Thoracic aorta (tissue), 2 donors: Measurements from ENCODE around the gene CLDN14. TPM values are rescaled to one million over a fixed set of nuclear protein-coding genes. Genes with fewer than 3 reads are reported as not detected.

ENCODE experiments used
- ATAC-seq: fragments of 150-250 bp; one replicate; pipeline ENCODE4 v1.8.0; 2017; ENCODE audit warnings: low read depth; ENCODE audit not compliant: insufficient number of reproducible peaks, low FRiP score
- DNase-seq: peaks from one replicate; pipeline ENCODE4 v3.0.0-alpha.2; 2020; ENCODE audit warnings: low spot score
- H3K27ac ChIP-seq, 2 donors: fragments of 200-600 bp; sonication (generic); 1 replicate in 1 of 2; 2 replicates in 1 of 2; pipeline ENCODE4 v1.5.1; 2016; ENCODE audit warnings: mild to moderate bottlenecking in 2 of 2, moderate library complexity in 2 of 2
- H3K27me3 ChIP-seq: fragments of 200-600 bp; sonication (generic); replicated peaks from 2 replicates; pipeline ENCODE4 v1.6.0; 2016; ENCODE audit warnings: mild to moderate bottlenecking; ENCODE audit not compliant: insufficient read depth
- H3K36me3 ChIP-seq: fragments of 200-600 bp; sonication (generic); one replicate; pipeline ENCODE4 v1.5.1; 2016
- H3K4me1 ChIP-seq, 2 donors: fragments of 200-600 bp; sonication (generic); 1 replicate in 1 of 2; 2 replicates in 1 of 2; pipeline versions ENCODE4 v1.5.1 to v1.6.0; 2016; ENCODE audit warnings: low read depth in 2 of 2, mild to moderate bottlenecking in 1 of 2; ENCODE audit not compliant: control insufficient read depth in 1 of 2
- H3K4me3 ChIP-seq: fragments of 200-600 bp; sonication (generic); 2 replicates; pipeline ENCODE4 v1.5.1; 2016; ENCODE audit warnings: mild to moderate bottlenecking
- H3K9me3 ChIP-seq: fragments of 200-600 bp; sonication (generic); 2 replicates; pipeline ENCODE4 v1.5.1; 2016
- CTCF ChIP-seq: fragments of 200-600 bp; sonication (generic); IDR thresholded peaks from one replicate; pipeline ENCODE4 v1.5.1; 2019; ENCODE audit warnings: antibody characterized with exemption
- total RNA-seq, 2 donors: library from RNA; depleted of rRNA; stranded (reverse); fragments of >200 nt; gene quantifications; one replicate each; pipeline versions ENCODE4 v1.1.0 to v1.2.3, GENCODE V29; 2016

CLDN14 gene
- total RNA-seq, 2 donors from 2014 or later: not detected

- Histone ChIP-seq H3K4me1 (no peaks in the 10 kb centered on the region), H3K9me3 (no peaks in the 10 kb centered on the region), H3K27ac (no peak overlapping the region), H3K27me3 (no peaks in the 10 kb centered on the region), H3K36me3 (no peaks in the 10 kb centered on the region), H3K4me3 (no peak overlapping the region)
- ATAC-seq (no peak), DNase-seq (no peak)
- no peak for TF ChIP-seq CTCF
Observed at GRCh38 chr21:36512971-36513370, 33.0 kb upstream of the CLDN14 start.

GRCh38 chr21:36511484-36512220, 31.7 kb upstream of the CLDN14 start:
- H3K36me3 ChIP-seq: no peaks in the 10 kb centered on the region
- DNase-seq: no peak
- no peak for ATAC-seq
- H3K4me3 ChIP-seq: no peak overlapping the region
- no peaks in the 10 kb centered on the region for H3K9me3 ChIP-seq
- H3K27me3 ChIP-seq: no peaks in the 10 kb centered on the region
- TF ChIP-seq CTCF: no peak
- no peaks in the 10 kb centered on the region for H3K4me1 ChIP-seq
- H3K27ac ChIP-seq: no peak overlapping the region

GRCh38 chr21:36510911-36511310, 31.0 kb upstream of the CLDN14 start:
- H3K27ac ChIP-seq: no peak overlapping the region
- H3K9me3 ChIP-seq: no peaks in the 10 kb centered on the region
- H3K27me3 ChIP-seq: no peaks in the 10 kb centered on the region
- H3K4me1 ChIP-seq: no peaks in the 10 kb centered on the region
- DNase-seq: no peak
- TF ChIP-seq CTCF: no peak
- no peak for ATAC-seq
- no peak overlapping the region for H3K4me3 ChIP-seq
- H3K36me3 ChIP-seq: no peaks in the 10 kb centered on the region

- H3K27me3 ChIP-seq: no peaks in the 10 kb centered on the region
- H3K4me1 ChIP-seq: no peaks in the 10 kb centered on the region
- H3K27ac ChIP-seq: no peak overlapping the region
- no peaks in the 10 kb centered on the region for H3K36me3 ChIP-seq
- no peak overlapping the region for H3K4me3 ChIP-seq
- no peak for ATAC-seq
- DNase-seq: no peak
- no peak for TF ChIP-seq CTCF
- no peaks in the 10 kb centered on the region for H3K9me3 ChIP-seq
Observed at GRCh38 chr21:36509973-36510664, 30.2 kb upstream of the CLDN14 start.

GRCh38 chr21:36508948-36509347, 29.0 kb upstream of the CLDN14 start:
- TF ChIP-seq CTCF: no peak
- Histone ChIP-seq H3K27me3 (no peaks in the 10 kb centered on the region), H3K4me1 (no peaks in the 10 kb centered on the region), H3K4me3 (no peak overlapping the region), H3K27ac (no peak overlapping the region), H3K36me3 (no peaks in the 10 kb centered on the region), H3K9me3 (no peaks in the 10 kb centered on the region)
- no peak for ATAC-seq
- no peak for DNase-seq
